ENCODE measurements around the gene PXT1. TPM values are rescaled to one million over a fixed set of nuclear protein-coding genes. Genes with fewer than 3 reads are reported as not detected.

PXT1 gene
- total and polyA plus RNA-seq, 9 of the 15 experiments (the other 6 are each of a cell fraction or from before 2014, with no cell fraction given): 0.09 to 0.11 (median 0.10) TPM; not detected in 5

- DNase-seq (ENCODE audit: extremely low read depth in 1 of 4, low spot score in 3 of 4): no peak
- intact Hi-C loops (cut with micrococcal nuclease) (no loop called here), in situ Hi-C loops (cut with MboI) (no loop called here)
- no peak overlapping the region for H3K4me3 ChIP-seq
- ATAC-seq: no peak
- H3K79me2 ChIP-seq (ENCODE audit: control insufficient read depth, insufficient read depth, low read length): no peaks in the 10 kb centered on the region
- no peaks in the 10 kb centered on the region for H3K9me1 ChIP-seq (ENCODE audit: control insufficient read depth, insufficient read depth, low read length)
- no peaks in the 10 kb centered on the region for H3K27me3 ChIP-seq (ENCODE audit: control insufficient read depth in 2 of 2, insufficient read depth in 2 of 2, low read length in 2 of 2)
- BruUV-seq (replicated peaks): no TSS peak
- no peaks in the 10 kb centered on the region for H3K9me3 ChIP-seq (replicated peaks; ENCODE audit: control insufficient read depth, insufficient read depth, low read depth, low read length)
- 72% methylated on average over 1 of the region's 1 CpG for whole genome bisulfite sequencing (ENCODE audit: insufficient coverage, low coverage, missing lambda C conversion rate)
- no peak overlapping the region for H3K4me2 ChIP-seq (ENCODE audit: insufficient read depth, low read length)
- H3K9ac ChIP-seq (ENCODE audit: insufficient read depth in 1 of 2, low read depth in 2 of 2, low read length in 2 of 2): no peak overlapping the region
- H2AFZ ChIP-seq (ENCODE audit: low read depth, low read length): no peak overlapping the region
- ChIA-PET CTCF (ENCODE audit: low intra/inter-chr PET ratio) (no interaction called here), POLR2A (no interaction called here)
- no peak for FAIRE-seq
- no peaks in the 10 kb centered on the region for H3K36me3 ChIP-seq (ENCODE audit: control insufficient read depth, insufficient read depth, low read length)
- TF ChIP-seq ZNF316 (IDR thresholded peaks at IDR 0.05): 0 out of 2 replicates have a peak, but pooled peaks have one; percentile 8
- TF ChIP-seq ZNF696 (CRISPR knock-in tag; conservative IDR thresholded peaks at IDR 0.05): no peak
- no peak for TF ChIP-seq FOXK1 (CRISPR knock-in tag; IDR thresholded peaks at IDR 0.05; ENCODE audit: borderline replicate concordance)
- H4K20me1 ChIP-seq (replicated peaks; ENCODE audit: control insufficient read depth, insufficient read depth, low read length): no peaks in the 10 kb centered on the region
- H3K4me1 ChIP-seq (replicated peaks in 1 of 2; ENCODE audit: control insufficient read depth in 2 of 2, insufficient read depth in 2 of 2, low read length in 2 of 2): peaks cover 8 to 20% of the 10 kb centered on the region in 2 experiments
- no peak overlapping the region for H3K27ac ChIP-seq (ENCODE audit: extremely low read depth, low read depth, low read length)
Observed at GRCh38 chr6:36436466-36436865, 6.2 kb downstream of the PXT1 start.

GRCh38 chr6:36432151-36432671 is 10.4 kb downstream of the PXT1 start:
- no peak for ATAC-seq
- Histone ChIP-seq H3K27me3 (ENCODE audit: control insufficient read depth in 2 of 2, insufficient read depth in 2 of 2, low read length in 2 of 2) (no peaks in the 10 kb centered on the region), H3K9me1 (ENCODE audit: control insufficient read depth, insufficient read depth, low read length) (no peaks in the 10 kb centered on the region), H3K9ac (ENCODE audit: insufficient read depth in 1 of 2, low read depth in 2 of 2, low read length in 2 of 2) (no peak overlapping the region), H3K9me3 (replicated peaks; ENCODE audit: control insufficient read depth, insufficient read depth, low read depth, low read length) (no peaks in the 10 kb centered on the region), H2AFZ (ENCODE audit: low read depth, low read length) (peak overlapping the region; percentile 34; the same call in 1 of the 2 replicates), H3K27ac (ENCODE audit: extremely low read depth, low read depth, low read length) (no peak overlapping the region), H4K20me1 (replicated peaks; ENCODE audit: control insufficient read depth, insufficient read depth, low read length) (no peaks in the 10 kb centered on the region), H3K4me1 (replicated peaks in 1 of 2; ENCODE audit: control insufficient read depth in 2 of 2, insufficient read depth in 2 of 2, low read length in 2 of 2) (peaks cover 5 to 13% of the 10 kb centered on the region in 2 experiments; a peak in 3 of 5 replicates), H3K79me2 (ENCODE audit: control insufficient read depth, insufficient read depth, low read length) (no peaks in the 10 kb centered on the region), H3K4me3 (no peak overlapping the region), H3K36me3 (ENCODE audit: control insufficient read depth, insufficient read depth, low read length) (no peaks in the 10 kb centered on the region), H3K4me2 (ENCODE audit: insufficient read depth, low read length) (no peak overlapping the region)
- intact Hi-C loops (cut with micrococcal nuclease) (no loop called here), in situ Hi-C loops (cut with MboI) (no loop called here)
- ChIA-PET POLR2A (interaction anchor here (1.0 kb wide), 3 partner anchors 9 to 12 kb away, joined by 3 to 6 read pairs (median 5); no protein-coding TSS in a partner anchor), CTCF (ENCODE audit: low intra/inter-chr PET ratio) (no interaction called here)
- WGBS (ENCODE audit: insufficient coverage, low coverage, missing lambda C conversion rate): 82% methylated on average over 4 of the region's 4 CpGs
- BruUV-seq (replicated peaks): no TSS peak
- no peak for DNase-seq (ENCODE audit: extremely low read depth in 1 of 4, low spot score in 3 of 4)
- no peak for FAIRE-seq
- TF ChIP-seq FOSL1 (tag; conservative IDR thresholded peaks at IDR 0.05) (no peak), ZNF584 (CRISPR knock-in tag; IDR thresholded peaks at IDR 0.05; ENCODE audit: low read depth) (no peak), HEY1 (CRISPR knock-in tag; IDR thresholded peaks at IDR 0.05; ENCODE audit: borderline replicate concordance) (no peak), ZNF354B (CRISPR knock-in tag; IDR thresholded peaks at IDR 0.05) (no peak), SMC3 (conservative IDR thresholded peaks at IDR 0.05; ENCODE audit: insufficient read depth, low read depth, low read length) (no peak), HLTF (IDR thresholded peaks at IDR 0.05) (no peak), THAP7 (CRISPR knock-in tag; IDR thresholded peaks at IDR 0.05) (no peak), HDAC8 (tag; IDR thresholded peaks at IDR 0.05) (no peak), SRSF9 (IDR thresholded peaks at IDR 0.05; ENCODE audit: borderline replicate concordance, low read depth, low read length) (no peak)
- TF ChIP-seq, protein P1, sequence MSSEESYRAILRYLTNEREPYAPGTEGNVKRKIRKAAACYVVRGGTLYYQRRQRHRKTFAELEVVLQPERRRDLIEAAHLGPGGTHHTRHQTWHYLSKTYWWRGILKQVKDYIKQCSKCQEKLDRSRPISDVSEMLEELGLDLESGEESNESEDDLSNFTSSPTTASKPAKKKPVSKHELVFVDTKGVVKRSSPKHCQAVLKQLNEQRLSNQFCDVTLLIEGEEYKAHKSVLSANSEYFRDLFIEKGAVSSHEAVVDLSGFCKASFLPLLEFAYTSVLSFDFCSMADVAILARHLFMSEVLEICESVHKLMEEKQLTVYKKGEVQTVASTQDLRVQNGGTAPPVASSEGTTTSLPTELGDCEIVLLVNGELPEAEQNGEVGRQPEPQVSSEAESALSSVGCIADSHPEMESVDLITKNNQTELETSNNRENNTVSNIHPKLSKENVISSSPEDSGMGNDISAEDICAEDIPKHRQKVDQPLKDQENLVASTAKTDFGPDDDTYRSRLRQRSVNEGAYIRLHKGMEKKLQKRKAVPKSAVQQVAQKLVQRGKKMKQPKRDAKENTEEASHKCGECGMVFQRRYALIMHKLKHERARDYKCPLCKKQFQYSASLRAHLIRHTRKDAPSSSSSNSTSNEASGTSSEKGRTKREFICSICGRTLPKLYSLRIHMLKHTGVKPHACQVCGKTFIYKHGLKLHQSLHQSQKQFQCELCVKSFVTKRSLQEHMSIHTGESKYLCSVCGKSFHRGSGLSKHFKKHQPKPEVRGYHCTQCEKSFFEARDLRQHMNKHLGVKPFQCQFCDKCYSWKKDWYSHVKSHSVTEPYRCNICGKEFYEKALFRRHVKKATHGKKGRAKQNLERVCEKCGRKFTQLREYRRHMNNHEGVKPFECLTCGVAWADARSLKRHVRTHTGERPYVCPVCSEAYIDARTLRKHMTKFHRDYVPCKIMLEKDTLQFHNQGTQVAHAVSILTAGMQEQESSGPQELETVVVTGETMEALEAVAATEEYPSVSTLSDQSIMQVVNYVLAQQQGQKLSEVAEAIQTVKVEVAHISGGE (CRISPR knock-in tag; IDR thresholded peaks at IDR 0.05): no peak
